ENCODE measurements around the gene OR52N1. TPM values are rescaled to one million over a fixed set of nuclear protein-coding genes. Genes with fewer than 3 reads are reported as not detected.

OR52N1 gene
- total and polyA plus RNA-seq, 2 experiments from 2014 or later = not detected

DNA sequence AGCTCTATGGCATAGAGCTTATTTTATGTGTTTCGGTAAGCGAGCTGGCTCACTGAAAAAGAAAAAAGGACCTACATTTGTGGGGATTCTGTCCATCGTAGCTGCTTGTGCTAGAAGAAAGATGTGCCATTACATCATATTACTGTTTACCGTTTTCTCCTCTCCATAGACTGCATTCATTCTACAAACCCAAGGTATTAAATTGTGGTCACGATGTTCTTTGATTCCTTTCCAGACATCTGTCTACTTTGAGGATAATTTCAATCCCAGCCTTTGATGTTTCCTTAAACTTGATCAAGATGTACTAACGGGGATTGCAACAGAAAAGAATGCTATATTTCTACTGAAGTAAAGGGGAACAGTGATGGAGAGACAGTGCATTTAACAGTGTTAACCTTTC, 5.5 kb upstream of the OR52N1 start (continued):
- TF ChIP-seq POLR2AphosphoS5 (IDR thresholded peaks at IDR 0.05; ENCODE audit: low read depth) (no peak), ZNF331 (CRISPR knock-in tag; IDR thresholded peaks at IDR 0.05; ENCODE audit: low read depth) (no peak), NANOG (IDR thresholded peaks at IDR 0.05; ENCODE audit: borderline replicate concordance) (no peak), EZH2 (IDR thresholded peaks at IDR 0.05; ENCODE audit: low read depth, unreplicated experiment) (no peak), EZH2phosphoT487 (IDR thresholded peaks at IDR 0.05; ENCODE audit: unreplicated experiment) (no peak), CREB1 (CRISPR knock-in tag; IDR thresholded peaks at IDR 0.05; ENCODE audit: low read depth) (no peak), STAT1 (IDR thresholded peaks at IDR 0.05; ENCODE audit: unreplicated experiment) (no peak), JUNB (IDR thresholded peaks at IDR 0.05; ENCODE audit: unreplicated experiment) (no peak), ZNF114 (CRISPR knock-in tag; IDR thresholded peaks at IDR 0.05) (no peak)
- TF ChIP-seq, protein P1, sequence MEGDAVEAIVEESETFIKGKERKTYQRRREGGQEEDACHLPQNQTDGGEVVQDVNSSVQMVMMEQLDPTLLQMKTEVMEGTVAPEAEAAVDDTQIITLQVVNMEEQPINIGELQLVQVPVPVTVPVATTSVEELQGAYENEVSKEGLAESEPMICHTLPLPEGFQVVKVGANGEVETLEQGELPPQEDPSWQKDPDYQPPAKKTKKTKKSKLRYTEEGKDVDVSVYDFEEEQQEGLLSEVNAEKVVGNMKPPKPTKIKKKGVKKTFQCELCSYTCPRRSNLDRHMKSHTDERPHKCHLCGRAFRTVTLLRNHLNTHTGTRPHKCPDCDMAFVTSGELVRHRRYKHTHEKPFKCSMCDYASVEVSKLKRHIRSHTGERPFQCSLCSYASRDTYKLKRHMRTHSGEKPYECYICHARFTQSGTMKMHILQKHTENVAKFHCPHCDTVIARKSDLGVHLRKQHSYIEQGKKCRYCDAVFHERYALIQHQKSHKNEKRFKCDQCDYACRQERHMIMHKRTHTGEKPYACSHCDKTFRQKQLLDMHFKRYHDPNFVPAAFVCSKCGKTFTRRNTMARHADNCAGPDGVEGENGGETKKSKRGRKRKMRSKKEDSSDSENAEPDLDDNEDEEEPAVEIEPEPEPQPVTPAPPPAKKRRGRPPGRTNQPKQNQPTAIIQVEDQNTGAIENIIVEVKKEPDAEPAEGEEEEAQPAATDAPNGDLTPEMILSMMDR (conservative IDR thresholded peaks at IDR 0.05; ENCODE audit: low read depth in 2 of 2) = no peak
- TF ChIP-seq, protein P2, sequence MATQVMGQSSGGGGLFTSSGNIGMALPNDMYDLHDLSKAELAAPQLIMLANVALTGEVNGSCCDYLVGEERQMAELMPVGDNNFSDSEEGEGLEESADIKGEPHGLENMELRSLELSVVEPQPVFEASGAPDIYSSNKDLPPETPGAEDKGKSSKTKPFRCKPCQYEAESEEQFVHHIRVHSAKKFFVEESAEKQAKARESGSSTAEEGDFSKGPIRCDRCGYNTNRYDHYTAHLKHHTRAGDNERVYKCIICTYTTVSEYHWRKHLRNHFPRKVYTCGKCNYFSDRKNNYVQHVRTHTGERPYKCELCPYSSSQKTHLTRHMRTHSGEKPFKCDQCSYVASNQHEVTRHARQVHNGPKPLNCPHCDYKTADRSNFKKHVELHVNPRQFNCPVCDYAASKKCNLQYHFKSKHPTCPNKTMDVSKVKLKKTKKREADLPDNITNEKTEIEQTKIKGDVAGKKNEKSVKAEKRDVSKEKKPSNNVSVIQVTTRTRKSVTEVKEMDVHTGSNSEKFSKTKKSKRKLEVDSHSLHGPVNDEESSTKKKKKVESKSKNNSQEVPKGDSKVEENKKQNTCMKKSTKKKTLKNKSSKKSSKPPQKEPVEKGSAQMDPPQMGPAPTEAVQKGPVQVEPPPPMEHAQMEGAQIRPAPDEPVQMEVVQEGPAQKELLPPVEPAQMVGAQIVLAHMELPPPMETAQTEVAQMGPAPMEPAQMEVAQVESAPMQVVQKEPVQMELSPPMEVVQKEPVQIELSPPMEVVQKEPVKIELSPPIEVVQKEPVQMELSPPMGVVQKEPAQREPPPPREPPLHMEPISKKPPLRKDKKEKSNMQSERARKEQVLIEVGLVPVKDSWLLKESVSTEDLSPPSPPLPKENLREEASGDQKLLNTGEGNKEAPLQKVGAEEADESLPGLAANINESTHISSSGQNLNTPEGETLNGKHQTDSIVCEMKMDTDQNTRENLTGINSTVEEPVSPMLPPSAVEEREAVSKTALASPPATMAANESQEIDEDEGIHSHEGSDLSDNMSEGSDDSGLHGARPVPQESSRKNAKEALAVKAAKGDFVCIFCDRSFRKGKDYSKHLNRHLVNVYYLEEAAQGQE (IDR thresholded peaks at IDR 0.05; ENCODE audit: unreplicated experiment) = no peak

DNA sequence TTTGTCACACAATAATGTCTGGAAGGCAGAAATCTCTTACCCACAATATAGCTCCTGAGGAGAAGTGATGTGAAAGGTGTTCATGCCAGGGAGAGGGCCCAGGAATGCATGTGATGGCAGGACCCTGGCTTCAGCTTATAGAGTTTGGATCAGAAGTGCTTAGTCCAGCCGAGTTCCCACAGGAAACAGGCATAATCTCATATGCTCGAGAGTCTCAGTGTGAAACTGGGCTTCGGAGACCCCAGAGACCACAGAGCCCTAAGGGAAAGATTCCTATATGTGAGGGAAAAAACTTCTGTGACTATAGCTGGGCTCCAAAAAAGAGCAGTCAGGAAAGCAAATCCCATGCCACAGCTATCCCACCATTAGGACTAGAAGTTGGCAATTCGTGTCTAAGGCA, 7.8 kb downstream of the OR52N1 start, which contains the start of gene OR52N5:
Gene OR52N5, minus strand, starts transcription at position 101 of the 400 bp plus-strand sequence. CDS start 4,721 bp downstream, outside the sequence.
- no peak within 1 kb of the TSS for H2AFZ ChIP-seq
- H3F3A ChIP-seq (replicated peaks; ENCODE audit: low read depth) = no peaks in the 10 kb centered on the region
- ATAC-seq (no peak), DNase-seq (ENCODE audit: low spot score) (no peak)
- Mint-ChIP-seq H3K4me1 (no peaks in the 10 kb centered on the region), H3K4me3 (no peak within 1 kb of the TSS), H3K27me3 (ENCODE audit: insufficient read depth, low read depth, poor library complexity) (no peaks in the 10 kb centered on the region), H3K36me3 (ENCODE audit: low read depth) (no peaks in the 10 kb centered on the region), H3K27ac (no peak within 1 kb of the TSS), H3K9me3 (no peaks in the 10 kb centered on the region)
- no peaks in the 10 kb centered on the region for H3K4me1 ChIP-seq (ENCODE audit: insufficient read depth)
- H3K4me3 ChIP-seq = no peak within 1 kb of the TSS
- no peak within 1 kb of the TSS for H3K27ac ChIP-seq (ENCODE audit: low read depth)
- no peaks in the 10 kb centered on the region for H3K27me3 ChIP-seq (ENCODE audit: insufficient read depth)
- H4K20me1 ChIP-seq (replicated peaks; ENCODE audit: insufficient read depth) = no peaks in the 10 kb centered on the region
- H3K9me2 ChIP-seq (ENCODE audit: insufficient read depth) = no peaks in the 10 kb centered on the region
- H3K4me2 ChIP-seq = no peak within 1 kb of the TSS
- no peaks in the 10 kb centered on the region for H3K36me3 ChIP-seq (ENCODE audit: insufficient read depth)
- no peaks in the 10 kb centered on the region for H3K79me2 ChIP-seq (replicated peaks; ENCODE audit: insufficient read depth)
- TF ChIP-seq ZNF114 (CRISPR knock-in tag; IDR thresholded peaks at IDR 0.05) (no peak), CREB1 (CRISPR knock-in tag; IDR thresholded peaks at IDR 0.05; ENCODE audit: low read depth) (no peak)
- TF ChIP-seq, protein P3, sequence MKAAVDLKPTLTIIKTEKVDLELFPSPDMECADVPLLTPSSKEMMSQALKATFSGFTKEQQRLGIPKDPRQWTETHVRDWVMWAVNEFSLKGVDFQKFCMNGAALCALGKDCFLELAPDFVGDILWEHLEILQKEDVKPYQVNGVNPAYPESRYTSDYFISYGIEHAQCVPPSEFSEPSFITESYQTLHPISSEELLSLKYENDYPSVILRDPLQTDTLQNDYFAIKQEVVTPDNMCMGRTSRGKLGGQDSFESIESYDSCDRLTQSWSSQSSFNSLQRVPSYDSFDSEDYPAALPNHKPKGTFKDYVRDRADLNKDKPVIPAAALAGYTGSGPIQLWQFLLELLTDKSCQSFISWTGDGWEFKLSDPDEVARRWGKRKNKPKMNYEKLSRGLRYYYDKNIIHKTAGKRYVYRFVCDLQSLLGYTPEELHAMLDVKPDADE (IDR thresholded peaks at IDR 0.05) = no peak
- TF ChIP-seq, protein P1 (conservative IDR thresholded peaks at IDR 0.05; ENCODE audit: low read depth in 2 of 2) = no peak

Data from GM23338 (cell line).